GM18520 (cell line): ENCODE results near the gene SLC16A11.
A peak's percentile ranks its signal among the peaks of the same experiment; 100 is the strongest.
"Not testable (repeated sequence)": the region's sequence is repeated elsewhere in the genome, so short reads cannot be mapped to it uniquely, and the experiment has no call there.

ENCODE experiments used
- ATAC-seq: cut with Tn5 transposase; IDR thresholded peaks from one replicate; pipeline ENCODE4 v1.9.1; 2021; ENCODE audit not compliant: unreplicated experiment

SLC16A11 gene

GRCh38 chr17:7058831-7059447 is 15.0 kb upstream of the SLC16A11 start:
- ATAC-seq, result no peak

GRCh38 chr17:7056386-7056785 is 12.5 kb upstream of the SLC16A11 start:
- no peak for ATAC-seq

GRCh38 chr17:7050583-7050982 is 6.7 kb upstream of the SLC16A11 start:
- not testable (repeated sequence) for ATAC-seq

- no peak for ATAC-seq
Measured at GRCh38 chr17:7048968-7049367, 5.1 kb upstream of the SLC16A11 start.

GRCh38 chr17:7047566-7047965 is 3.7 kb upstream of the SLC16A11 start:
- no peak for ATAC-seq

- ATAC-seq, result not testable (repeated sequence)
Measured at GRCh38 chr17:7046725-7047397, 3.0 kb upstream of the SLC16A11 start.

- no peak for ATAC-seq
Measured at GRCh38 chr17:7046127-7046724, 2.3 kb upstream of the SLC16A11 start.

- ATAC-seq, result no peak
Measured at GRCh38 chr17:7045492-7046126, 1.7 kb upstream of the SLC16A11 start.

GRCh38 chr17:7043182-7043496 is 753 bp downstream of the SLC16A11 start:
- ATAC-seq, result no peak

- no peak for ATAC-seq
Measured at GRCh38 chr17:7042501-7043181, 1.3 kb downstream of the SLC16A11 start.

- no peak for ATAC-seq
Measured at GRCh38 chr17:7041607-7042500, 2.0 kb downstream of the SLC16A11 start.

- no peak for ATAC-seq
Measured at GRCh38 chr17:7039832-7040231, 4.1 kb downstream of the SLC16A11 start.

GRCh38 chr17:7038025-7038862 is 5.6 kb downstream of the SLC16A11 start:
- ATAC-seq, result no peak

- ATAC-seq, result peak; percentile 85
Measured at GRCh38 chr17:7035591-7036368, 8.1 kb downstream of the SLC16A11 start, which contains the start of gene SLC16A13. SLC16A13 (plus strand) TSS chr17:7036015; CDS start chr17:7036383, 368 bp downstream.

GRCh38 chr17:7034955-7035590 is 8.8 kb downstream of the SLC16A11 start:
- no peak for ATAC-seq

GRCh38 chr17:7029659-7030058 is 14.2 kb downstream of the SLC16A11 start:
- ATAC-seq, result no peak

- no peak for ATAC-seq
Measured at GRCh38 chr17:7029096-7029495, 14.8 kb downstream of the SLC16A11 start.

GRCh38 chr17:7027335-7027734 is 16.6 kb downstream of the SLC16A11 start:
- ATAC-seq, result no peak
